NCI-H2227 (cell line): ENCODE data around the gene CBFB.

Source experiments
- DNase-seq: peaks from one replicate; lab custom pipeline; 2025; ENCODE audit not compliant: unreplicated experiment; lab: John Stamatoyannopoulos, UW

CBFB gene

GRCh38 chr16:67016681-67017420 is 12.1 kb upstream of the CBFB start:
- no peak for DNase-seq

DNA sequence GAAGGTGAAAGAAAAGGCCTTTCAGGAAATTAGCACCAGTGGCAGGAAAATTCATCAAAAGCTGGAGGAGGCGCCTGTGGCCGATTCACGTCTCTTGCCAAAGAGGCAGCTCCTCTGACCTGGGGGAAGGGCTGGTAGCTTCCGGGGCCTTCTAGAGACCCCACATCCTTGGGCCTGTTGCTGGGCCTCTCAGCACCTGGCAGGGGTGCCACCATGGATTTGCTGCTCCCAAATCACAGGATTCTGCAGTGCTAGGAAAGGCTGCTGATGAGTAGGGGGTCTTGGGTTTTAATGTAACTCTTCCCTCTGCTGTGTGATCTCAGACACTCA is 11.6 kb upstream of the CBFB start:
- no peak for DNase-seq

DNA sequence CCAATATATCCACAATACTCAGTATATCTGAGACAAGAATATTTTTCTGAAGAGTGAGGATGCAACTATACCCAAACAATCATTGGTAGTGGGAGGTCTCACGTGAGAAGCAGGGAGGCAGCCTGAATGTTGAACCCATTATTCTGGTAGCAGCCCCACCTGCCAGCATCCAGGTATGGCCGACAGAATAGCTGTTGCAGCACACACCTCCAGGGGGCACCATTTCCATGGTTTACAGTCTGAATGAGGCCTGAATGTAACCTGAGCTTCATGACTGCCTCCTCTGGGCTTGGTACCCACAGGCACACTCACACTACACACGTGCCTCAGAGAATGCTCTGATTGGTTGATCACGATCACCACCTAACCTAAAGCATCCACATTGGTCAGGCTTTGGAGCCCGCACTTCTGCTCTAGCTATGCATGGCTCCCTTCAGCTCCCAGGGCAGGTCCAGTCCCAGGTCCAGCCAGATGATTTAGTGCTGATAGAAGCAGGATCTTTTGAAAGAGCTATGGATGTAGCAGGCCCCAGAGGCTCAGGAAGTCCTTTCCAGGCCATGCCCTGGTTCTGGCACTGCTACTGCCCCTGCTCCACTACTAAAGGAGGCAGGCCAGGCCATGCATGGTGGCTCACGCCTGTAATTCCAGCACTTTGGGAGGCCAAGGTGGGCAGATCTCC is 11.0 kb upstream of the CBFB start:
- peak; percentile 79 for DNase-seq

GRCh38 chr16:67019171-67019570 is 9.8 kb upstream of the CBFB start:
- no peak for DNase-seq

DNA sequence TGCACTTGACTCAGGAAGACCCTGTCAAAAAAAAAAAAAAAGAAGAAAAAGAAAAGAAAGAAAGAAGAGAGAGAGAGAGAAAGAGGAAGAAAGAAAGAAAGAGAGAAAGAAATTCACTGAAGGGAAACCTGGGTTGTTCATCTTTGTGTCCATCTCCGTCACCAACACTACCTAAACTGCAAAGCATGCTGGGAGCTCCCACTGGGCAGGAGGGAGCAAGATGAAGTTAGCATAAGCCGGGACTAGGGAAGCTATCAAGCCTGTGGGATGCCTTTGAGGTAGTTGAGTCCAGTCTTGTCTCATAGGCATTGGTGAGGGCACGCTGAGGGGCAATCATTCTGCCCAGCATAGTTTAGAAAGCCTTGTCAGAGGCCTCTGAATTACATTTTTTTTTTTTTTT is 7.6 kb upstream of the CBFB start:
- no peak for DNase-seq

- DNase-seq = no peak
These were observed 6.3 kb upstream of the CBFB start for GRCh38 chr16:67022531-67023214.

DNA sequence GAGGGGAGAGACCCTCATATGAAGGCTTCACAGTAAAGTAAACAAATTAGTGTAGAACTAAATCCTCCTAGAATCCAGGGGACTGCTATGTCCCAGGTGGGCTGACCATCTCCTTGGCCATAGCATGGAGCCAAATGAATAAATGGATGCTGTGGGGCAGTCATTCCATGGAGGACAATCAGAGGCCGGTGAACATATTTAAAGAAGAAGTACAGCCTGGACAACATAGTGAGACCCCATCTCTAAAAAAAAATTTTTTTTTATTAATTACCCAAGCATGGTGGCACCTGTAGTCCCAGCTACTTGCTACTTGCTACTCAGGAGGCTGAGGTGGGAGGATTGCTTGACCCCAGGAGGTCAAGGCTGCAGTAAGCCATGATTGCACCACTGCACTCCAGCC is 5.3 kb upstream of the CBFB start:
- no peak for DNase-seq

GRCh38 chr16:67024384-67025209 is 4.4 kb upstream of the CBFB start:
- DNase-seq = peak; percentile 15

GRCh38 chr16:67025210-67025550 is 3.8 kb upstream of the CBFB start:
- no peak for DNase-seq

- DNase-seq = no peak
These were observed 2.4 kb upstream of the CBFB start for GRCh38 chr16:67026570-67026969.

DNA sequence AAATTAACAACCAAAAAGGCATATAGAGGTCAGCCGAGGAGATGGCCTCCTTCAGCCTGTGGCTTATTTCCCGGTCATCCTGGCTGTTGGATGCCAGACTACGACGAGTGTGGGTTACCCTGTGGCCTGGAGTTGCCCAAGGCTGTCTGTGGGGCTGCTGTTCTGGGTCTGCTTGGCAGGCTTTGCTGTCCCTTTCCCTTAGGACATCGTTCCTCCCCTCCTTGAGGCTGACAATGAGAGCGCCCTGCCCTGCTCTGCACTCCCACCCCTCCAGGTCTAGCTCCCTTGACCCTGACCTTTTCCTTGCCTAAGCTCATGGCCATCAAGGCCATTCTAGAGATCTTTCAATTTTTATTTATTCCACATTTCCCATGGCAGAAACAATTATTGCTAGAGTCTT is 1.9 kb upstream of the CBFB start:
- no peak for DNase-seq

DNA sequence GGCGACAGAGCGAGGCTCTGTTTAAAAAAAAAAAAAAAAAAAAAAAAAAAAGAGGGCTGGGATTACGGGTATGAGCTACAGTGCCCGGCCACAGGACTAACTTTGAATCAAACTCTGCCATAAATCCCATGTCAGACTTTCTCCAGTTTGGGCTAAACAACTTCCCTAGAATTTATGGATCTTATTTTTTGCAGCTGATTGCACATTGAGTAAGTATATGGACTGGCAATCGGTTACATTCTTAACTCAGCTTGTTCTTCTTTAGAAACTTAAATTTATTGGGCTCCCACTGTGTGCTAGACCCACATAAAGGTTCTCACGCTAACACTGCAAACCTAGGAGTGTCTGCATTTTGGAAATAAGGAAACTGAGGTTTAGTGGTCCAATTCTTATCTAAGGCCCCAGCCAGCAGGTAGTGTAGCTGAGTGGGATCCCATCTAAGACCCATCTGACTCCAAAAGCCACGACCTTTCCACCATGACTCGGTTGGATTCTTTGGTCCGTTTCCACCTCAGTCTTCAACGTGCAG is 718 bp upstream of the CBFB start:
- no peak for DNase-seq

GRCh38 chr16:67029254-67030096 is 526 bp downstream of the CBFB start:
- peak; percentile 59 for DNase-seq

DNA sequence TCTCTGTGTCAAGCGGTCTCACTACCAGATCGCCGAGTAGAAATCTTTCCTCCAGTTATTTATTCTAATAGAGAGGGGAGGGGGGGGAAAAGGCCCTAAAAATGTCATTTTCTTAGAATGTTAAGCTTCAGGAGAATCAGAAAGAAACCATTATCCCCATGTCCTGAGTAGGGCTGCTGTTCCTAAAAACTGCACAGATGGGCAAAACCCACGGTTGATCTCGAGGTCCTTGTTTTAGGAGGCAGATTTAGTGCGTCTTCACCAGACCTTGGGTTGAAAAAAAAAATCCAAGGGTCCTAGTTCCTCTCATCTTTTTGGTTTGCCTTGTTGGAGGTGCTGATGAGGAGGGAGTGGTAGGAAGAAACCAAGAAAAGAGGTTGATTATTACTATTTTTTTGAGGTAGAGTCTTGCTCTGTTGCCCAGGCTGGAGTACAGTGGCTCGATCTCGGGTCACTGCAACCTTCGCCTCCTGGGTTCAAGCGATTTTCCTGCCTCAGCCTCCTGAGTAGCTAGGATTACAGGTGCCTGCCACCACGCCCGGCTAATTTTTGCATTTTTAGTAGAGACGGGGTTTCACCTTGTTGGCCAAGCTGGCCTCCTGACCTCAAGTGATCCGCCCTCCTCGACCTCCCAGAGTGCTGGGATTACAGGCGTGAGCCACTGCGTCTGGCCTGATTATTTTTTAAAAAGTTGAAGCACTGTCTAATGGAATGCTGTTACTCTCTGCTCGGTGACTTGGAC is 1.4 kb downstream of the CBFB start:
- DNase-seq = no peak

- DNase-seq = no peak
These were observed 5.5 kb downstream of the CBFB start for GRCh38 chr16:67034487-67034886.

GRCh38 chr16:67035364-67035763 is 6.4 kb downstream of the CBFB start:
- no peak for DNase-seq

GRCh38 chr16:67036323-67036741 is 7.4 kb downstream of the CBFB start:
- no peak for DNase-seq

DNA sequence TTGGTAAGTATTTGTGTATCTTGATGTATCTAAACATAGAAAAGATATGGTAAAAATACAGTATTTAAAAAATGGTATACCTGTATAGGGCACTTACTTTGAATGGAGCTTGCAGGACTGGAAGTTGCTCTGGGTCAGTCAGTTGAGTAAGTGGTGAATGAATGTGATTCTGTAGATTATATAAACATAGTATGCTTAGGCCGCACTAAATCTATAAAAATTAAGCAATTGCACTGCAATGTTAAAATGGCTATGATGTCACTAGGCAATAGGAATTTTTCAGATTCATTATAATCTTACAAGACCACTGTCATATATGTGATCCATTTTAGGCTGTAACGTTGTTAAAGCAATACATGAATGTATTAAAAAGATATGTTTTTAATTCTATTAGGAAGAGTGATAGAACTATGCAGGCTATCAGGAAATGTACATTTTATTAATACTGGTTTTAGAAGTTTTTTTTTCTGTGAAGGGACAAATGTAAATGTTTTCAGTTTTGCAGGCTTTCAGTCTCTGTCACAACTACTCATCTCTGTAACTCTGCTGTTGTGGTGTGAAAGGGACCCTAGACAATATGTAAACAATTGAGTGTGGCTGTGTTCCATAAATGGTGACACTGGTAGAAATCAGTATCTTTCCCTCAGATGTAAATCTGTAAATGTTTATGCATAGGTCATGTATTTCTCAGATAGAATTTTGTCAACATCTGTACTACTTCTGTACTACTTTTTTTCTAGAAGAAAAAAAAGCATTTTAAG is 10.5 kb downstream of the CBFB start:
- no peak for DNase-seq

DNA sequence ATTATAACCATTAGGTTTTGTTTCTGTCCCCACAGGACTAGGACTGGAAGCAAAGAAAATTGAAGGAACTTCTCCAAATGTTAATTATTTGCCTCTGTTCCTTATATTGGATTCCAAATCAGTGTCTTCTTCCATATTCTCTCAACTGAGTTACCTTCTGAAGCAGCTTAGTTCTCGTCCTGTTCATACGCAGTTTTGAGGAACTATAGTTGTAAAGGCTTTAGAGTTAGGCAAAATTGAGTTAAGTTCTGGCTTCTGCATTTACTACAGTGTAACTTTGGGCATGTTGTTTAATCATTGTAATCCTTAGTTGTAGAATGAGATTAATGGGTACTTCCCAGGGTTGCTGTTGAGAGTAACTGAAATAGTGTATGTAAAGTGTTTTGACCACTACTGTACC is 11.2 kb downstream of the CBFB start:
- no peak for DNase-seq
